Stimulated activated CD4-positive, alpha-beta T cell treated with anti-CD3 and anti-CD28 coated beads, Interleukin-15, amount 100 ng/mL, for 48 hours (primary cell): ENCODE data around the gene MORN3.
"Not testable (repeated sequence)": the region's sequence is repeated elsewhere in the genome, so short reads cannot be mapped to it uniquely, and the experiment has no call there.

ENCODE experiments used
- DNase-seq, 2 donors: peaks; one replicate each; pipeline ENCODE4 v3.0.0-alpha.2; 2020; ENCODE audit warnings: low read depth in 2 of 2

The MORN3 gene

DNA sequence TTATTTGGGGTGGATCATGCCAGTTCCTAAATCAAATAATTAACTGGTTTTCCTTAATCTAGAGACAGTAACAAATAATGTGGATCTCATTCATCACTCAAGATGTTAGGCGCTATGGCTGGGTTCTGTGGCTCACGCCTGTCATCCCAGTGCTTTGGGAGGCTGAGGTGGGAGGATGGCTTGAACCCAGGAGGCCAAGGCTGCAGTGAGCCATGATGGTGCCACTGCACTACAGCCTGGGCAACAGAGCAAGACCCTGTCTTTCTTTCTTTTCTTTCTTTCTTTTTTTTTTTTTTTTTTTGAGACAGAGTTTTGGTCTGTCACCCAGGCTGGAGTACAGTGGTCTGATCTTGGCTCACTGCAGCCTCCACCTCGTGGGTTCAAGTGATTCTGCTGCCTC lies 23.3 kb upstream of the MORN3 start:
- not testable (repeated sequence) for DNase-seq

- no peak for DNase-seq
These were observed 20.0 kb upstream of the MORN3 start for GRCh38 chr12:121689430-121689829.

DNA sequence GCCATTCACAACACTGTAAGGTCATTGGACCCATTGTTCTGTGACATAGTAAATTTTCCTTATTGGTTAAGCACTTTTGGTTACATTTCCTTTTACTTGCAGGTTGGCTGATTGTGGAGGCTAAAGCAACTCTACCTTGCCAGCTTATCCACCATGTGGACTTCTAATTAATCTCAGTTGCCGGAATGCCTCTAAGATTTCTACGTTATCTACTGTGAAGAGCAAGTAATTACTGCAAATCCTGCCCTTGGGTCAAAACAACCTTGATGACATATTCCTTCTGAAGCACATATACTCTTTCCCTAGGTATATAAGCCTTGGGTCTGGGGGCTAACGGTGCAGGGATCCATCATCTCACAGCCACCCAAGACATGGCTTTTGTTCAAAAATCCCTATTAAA lies 19.5 kb upstream of the MORN3 start:
- DNase-seq = no peak

GRCh38 chr12:121679661-121680197 lies 10.3 kb upstream of the MORN3 start:
- not testable (repeated sequence) for DNase-seq

- no peak for DNase-seq
These were observed 9.4 kb upstream of the MORN3 start for GRCh38 chr12:121678716-121679300.

- no peak for DNase-seq
These were observed 8.9 kb upstream of the MORN3 start for GRCh38 chr12:121678305-121678704.

- no peak for DNase-seq
These were observed 6.7 kb upstream of the MORN3 start for GRCh38 chr12:121676190-121676589.

- DNase-seq = no peak
These were observed 3.6 kb upstream of the MORN3 start for GRCh38 chr12:121673013-121673511.

GRCh38 chr12:121668750-121669520 lies 519 bp downstream of the MORN3 start:
- peak; percentile 25 to 43 for DNase-seq

DNA sequence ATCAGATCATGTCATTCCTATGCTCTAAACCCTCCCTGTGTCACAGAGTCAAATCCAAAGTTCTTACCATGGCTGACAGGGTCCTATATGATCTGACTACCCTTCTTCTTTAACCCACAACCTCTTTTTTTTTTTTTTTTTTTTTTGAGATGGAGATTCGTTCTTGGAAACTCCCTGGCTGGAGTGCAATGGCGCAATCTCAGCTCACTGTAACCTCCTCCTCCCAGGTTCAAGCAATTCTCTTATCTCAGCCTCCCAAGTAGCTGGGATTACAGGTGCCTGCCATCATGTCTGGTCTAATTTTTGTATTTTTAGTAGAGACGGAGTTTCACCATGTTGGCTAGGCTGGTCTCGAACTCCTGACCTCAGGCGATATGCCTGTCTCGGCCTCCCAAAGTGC lies 2.6 kb downstream of the MORN3 start:
- DNase-seq = not testable (repeated sequence)

GRCh38 chr12:121663610-121663929 lies 5.9 kb downstream of the MORN3 start:
- DNase-seq = no peak

DNA sequence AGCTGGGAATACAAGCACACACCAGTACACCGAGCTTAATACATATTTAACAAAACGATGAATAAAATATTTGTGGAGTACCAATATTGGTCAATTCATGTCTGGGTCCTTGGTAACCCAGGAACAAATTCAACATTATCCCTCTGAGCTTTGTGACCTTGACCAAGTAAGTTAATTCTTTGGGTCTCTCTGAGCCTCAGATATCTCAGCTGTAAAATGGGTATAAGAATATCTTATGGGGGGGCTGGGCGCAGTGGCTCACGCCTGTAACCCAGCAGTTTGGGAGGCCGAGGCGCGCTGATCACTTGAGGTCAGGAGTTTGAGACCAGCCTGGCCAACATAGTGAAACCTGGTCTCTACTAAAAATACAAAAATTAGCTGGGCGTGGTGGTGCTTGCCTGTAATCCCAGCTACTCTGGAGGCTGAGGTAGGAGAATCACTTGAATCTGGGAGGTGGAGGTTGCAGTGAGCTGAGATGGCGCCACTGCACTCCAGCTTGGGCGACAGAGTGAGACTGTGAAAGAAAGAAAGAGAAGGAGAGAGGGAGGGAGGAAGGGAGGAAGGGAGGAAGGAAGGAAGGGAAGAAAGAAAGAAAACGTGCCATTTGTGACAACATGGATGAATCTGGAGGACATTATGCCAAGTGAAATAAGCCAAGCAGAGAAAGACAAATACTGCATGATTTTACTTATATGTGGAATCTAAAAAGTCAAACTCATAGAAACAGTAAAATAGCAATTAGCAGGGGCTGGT lies 7.9 kb downstream of the MORN3 start:
- DNase-seq = not testable (repeated sequence)

DNA sequence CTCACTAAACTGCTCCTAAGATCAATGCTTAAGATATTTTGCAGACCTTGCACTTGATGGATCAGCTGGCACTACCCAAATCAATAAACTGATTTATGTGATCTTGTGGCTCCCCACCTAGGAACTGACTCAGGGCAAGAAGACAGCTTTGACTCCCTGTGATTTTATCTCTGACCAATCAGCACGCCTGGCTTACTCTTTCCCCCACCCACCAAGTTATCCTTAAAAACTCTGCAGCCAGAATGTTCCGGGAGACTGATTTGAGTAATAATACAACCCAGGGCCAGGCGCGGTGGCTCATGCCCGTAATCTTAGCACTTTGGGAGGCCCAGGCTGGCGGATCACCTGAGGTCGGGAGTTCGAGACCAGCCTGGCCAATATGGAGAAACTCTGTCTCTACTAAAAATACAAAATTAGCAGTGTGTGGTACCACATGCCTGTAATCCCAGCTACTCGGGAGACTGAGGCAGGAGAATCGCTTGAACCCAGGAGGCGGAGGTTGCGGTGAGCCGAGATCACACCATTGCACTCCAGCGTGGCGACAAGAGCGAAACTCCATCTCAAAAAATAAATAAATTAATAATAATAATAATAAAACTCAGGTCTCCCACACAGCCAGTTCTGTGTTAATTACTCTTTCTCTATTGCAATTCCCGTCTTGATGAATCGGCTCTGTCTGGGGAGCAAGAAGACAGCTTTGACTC lies 12.0 kb downstream of the MORN3 start:
- DNase-seq = peak in 1 of 2 donors; percentile 19

- no peak for DNase-seq
These were observed 13.3 kb downstream of the MORN3 start for GRCh38 chr12:121656122-121656521.

DNA sequence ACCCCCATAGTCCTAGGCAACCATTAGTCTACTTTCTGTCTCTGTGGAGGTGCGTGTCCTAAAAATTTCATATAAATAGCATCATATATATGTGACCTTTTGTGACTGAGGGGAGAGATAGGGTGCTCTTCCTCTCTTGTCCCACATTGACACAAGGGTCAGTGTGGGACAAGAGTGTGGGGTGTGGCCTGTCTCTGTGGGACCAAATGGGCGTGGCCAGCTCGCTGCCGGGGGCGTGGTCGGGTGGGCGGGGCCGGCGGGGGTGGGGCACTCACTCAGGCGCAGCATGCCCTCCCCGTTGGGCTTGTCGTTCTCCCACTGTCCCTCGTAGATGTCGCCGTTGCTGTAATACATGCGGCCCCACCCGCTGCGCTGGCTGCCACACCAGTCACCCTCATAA lies 15.5 kb downstream of the MORN3 start:
- DNase-seq = no peak

- DNase-seq = no peak
These were observed 16.5 kb downstream of the MORN3 start for GRCh38 chr12:121652767-121653497.

- DNase-seq = no peak
These were observed 18.1 kb downstream of the MORN3 start for GRCh38 chr12:121651320-121651719.

- no peak for DNase-seq
These were observed 19.6 kb downstream of the MORN3 start for GRCh38 chr12:121649819-121650353.

- no peak for DNase-seq
These were observed 20.1 kb downstream of the MORN3 start for GRCh38 chr12:121649322-121649721.

DNA sequence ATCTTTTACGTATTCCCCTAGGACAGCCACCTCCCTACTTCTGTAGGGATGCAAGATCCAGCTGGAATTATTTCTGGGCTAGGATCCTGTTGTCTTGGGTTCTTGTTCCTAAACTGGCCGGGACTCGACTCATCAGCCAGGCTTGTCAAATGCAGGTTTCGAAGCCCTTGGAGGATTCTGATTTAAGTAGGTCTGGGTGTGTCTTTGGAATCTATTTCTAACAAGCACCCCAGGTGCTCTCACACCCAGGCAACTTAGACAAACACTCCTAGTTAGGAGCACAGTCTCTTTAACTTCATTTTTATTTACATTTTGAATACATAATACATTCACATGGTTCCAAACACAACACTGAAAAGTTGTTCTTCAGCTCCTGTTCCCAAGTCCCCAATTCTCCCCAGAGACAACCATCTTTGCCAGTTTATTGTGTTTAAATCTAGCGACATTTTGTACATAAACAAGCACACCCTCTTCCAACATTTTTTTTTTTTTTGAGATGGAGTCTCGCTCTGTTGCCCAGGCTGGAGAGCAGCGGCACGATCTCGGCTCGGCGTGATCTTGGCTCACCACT lies 20.9 kb downstream of the MORN3 start:
- DNase-seq = no peak

GRCh38 chr12:121641343-121641630 lies 28.2 kb downstream of the MORN3 start:
- no peak for DNase-seq
